H9 (cell line): ENCODE results near the gene SRCAP. TPM values are rescaled to one million over a fixed set of nuclear protein-coding genes. Genes with fewer than 3 reads are reported as not detected.

Source experiments
- DNase-seq: peaks from one replicate; pipeline ENCODE4 v3.0.0-alpha.2; 2017
- H2AFZ ChIP-seq: one replicate; pipeline ENCODE4 v1.6.1; 2013; ENCODE audit warnings: mild to moderate bottlenecking, low read length, control low read depth, moderate library complexity
- H2AK5ac ChIP-seq: 2 replicates; pipeline ENCODE4 v1.6.1; 2013; ENCODE audit warnings: low read length, control low read depth, mixed read lengths; ENCODE audit not compliant: insufficient read length
- H2BK120ac ChIP-seq: one replicate; pipeline ENCODE4 v1.6.1; 2013; ENCODE audit warnings: low read depth, mild to moderate bottlenecking, low read length, control low read depth, inconsistent platforms; ENCODE audit not compliant: poor library complexity, severe bottlenecking
- H2BK12ac ChIP-seq: 2 replicates; pipeline ENCODE4 v1.6.1; 2013; ENCODE audit warnings: low read length, control low read depth, mixed read lengths, low read depth; ENCODE audit not compliant: insufficient read length
- H2BK15ac ChIP-seq: 2 replicates; pipeline ENCODE4 v1.6.1; 2013; ENCODE audit warnings: low read depth, low read length, control low read depth
- H2BK20ac ChIP-seq: one replicate; pipeline ENCODE4 v1.6.1; 2013; ENCODE audit warnings: low read depth, mild to moderate bottlenecking, low read length, control low read depth, inconsistent platforms; ENCODE audit not compliant: poor library complexity, severe bottlenecking
- H2BK5ac ChIP-seq: 2 replicates; pipeline ENCODE4 v1.6.1; 2013; ENCODE audit warnings: low read length, control low read depth, mixed read lengths; ENCODE audit not compliant: insufficient read length
- H3K14ac ChIP-seq: 2 replicates; pipeline ENCODE4 v1.6.1; 2013; ENCODE audit warnings: low read length, control low read depth; ENCODE audit not compliant: insufficient read depth
- H3K18ac ChIP-seq: 2 replicates; pipeline ENCODE4 v1.6.1; 2013; ENCODE audit warnings: low read depth, mild to moderate bottlenecking, mixed read lengths, low read length, control low read depth; ENCODE audit not compliant: insufficient read length
- H3K23ac ChIP-seq: 2 replicates; pipeline ENCODE4 v1.6.1; 2013; ENCODE audit warnings: low read length, control low read depth, mixed read lengths, low read depth; ENCODE audit not compliant: insufficient read length
- H3K23me2 ChIP-seq: 2 replicates; pipeline ENCODE4 v1.6.1; 2013; ENCODE audit warnings: low read depth, mild to moderate bottlenecking, mixed read lengths, low read length, control low read depth; ENCODE audit not compliant: insufficient read length, poor library complexity, severe bottlenecking
- H3K27ac ChIP-seq: 2 replicates; pipeline ENCODE4 v1.5.1; 2013; ENCODE audit warnings: low read length, control low read depth, mixed read lengths, low read depth; ENCODE audit not compliant: insufficient read length
- H3K27me3 ChIP-seq: 2 replicates; pipeline ENCODE4 v1.6.1; 2013; ENCODE audit warnings: low read length, control low read depth, inconsistent platforms; ENCODE audit not compliant: insufficient read depth
- H3K4ac ChIP-seq: 2 replicates; pipeline ENCODE4 v1.6.1; 2013; ENCODE audit warnings: low read depth, mild to moderate bottlenecking, control low read depth, inconsistent platforms, low read length, moderate library complexity
- H3K4me1 ChIP-seq: 2 replicates; pipeline ENCODE4 v1.6.1; 2013; ENCODE audit warnings: low read length, control low read depth, inconsistent platforms; ENCODE audit not compliant: insufficient read depth
- H3K4me2 ChIP-seq: 2 replicates; pipeline ENCODE4 v1.6.1; 2013; ENCODE audit warnings: low read length, control low read depth, mixed read lengths; ENCODE audit not compliant: insufficient read length, insufficient read depth
- H3K56ac ChIP-seq: 2 replicates; pipeline ENCODE4 v1.6.1; 2013; ENCODE audit warnings: low read depth, mild to moderate bottlenecking, mixed read lengths, low read length, control low read depth; ENCODE audit not compliant: insufficient read length
- H3K79me1 ChIP-seq: 2 replicates; pipeline ENCODE4 v1.6.1; 2013; ENCODE audit warnings: low read depth, mild to moderate bottlenecking, moderate library complexity, low read length, control low read depth, inconsistent platforms; ENCODE audit not compliant: insufficient read depth, poor library complexity, severe bottlenecking
- H3K79me2 ChIP-seq: 2 replicates; pipeline ENCODE4 v1.6.1; 2013; ENCODE audit warnings: low read length, control low read depth, inconsistent platforms; ENCODE audit not compliant: insufficient read depth
- H3K9ac ChIP-seq: 2 replicates; pipeline ENCODE4 v1.6.1; 2013; ENCODE audit warnings: low read length, control low read depth, mixed read lengths; ENCODE audit not compliant: insufficient read length; ENCODE audit errors: extremely low read depth
- H3K9me3 ChIP-seq: one replicate; pipeline ENCODE4 v1.6.1; 2013; ENCODE audit warnings: low read depth, low read length, inconsistent platforms; ENCODE audit not compliant: control insufficient read depth
- H3T11ph ChIP-seq: one replicate; pipeline ENCODE4 v1.6.1; 2013; ENCODE audit warnings: mild to moderate bottlenecking, low read length, control low read depth, inconsistent platforms
- H4K20me1 ChIP-seq: one replicate; pipeline ENCODE4 v1.6.1; 2013; ENCODE audit not compliant: control insufficient read depth, insufficient read length, insufficient read depth
- H4K5ac ChIP-seq: 2 replicates; pipeline ENCODE4 v1.6.1; 2013; ENCODE audit warnings: low read depth, mild to moderate bottlenecking, mixed read lengths, low read length, control low read depth; ENCODE audit not compliant: insufficient read length
- H4K8ac ChIP-seq: replicated peaks from 2 replicates; pipeline ENCODE4 v1.6.1; 2013; ENCODE audit warnings: low read length, control low read depth, mixed read lengths, low read depth; ENCODE audit not compliant: insufficient read length
- H4K91ac ChIP-seq: 2 replicates; pipeline ENCODE4 v1.6.1; 2013; ENCODE audit warnings: low read depth, mild to moderate bottlenecking, moderate library complexity, mixed read lengths, low read length, control low read depth; ENCODE audit not compliant: insufficient read length
- H3K27ac Mint-ChIP-seq, 3 experiments: 2 replicates in 2 of 3; 3 replicates in 1 of 3; pipeline ENCODE4 v1.8.0; 2020 to 2021; ENCODE audit warnings: mixed read lengths in 3 of 3, mild to moderate bottlenecking in 1 of 3, moderate library complexity in 1 of 3
- H3K27me3 Mint-ChIP-seq: 2 replicates; pipeline ENCODE4 v1.8.0; 2021; ENCODE audit warnings: low read depth, mild to moderate bottlenecking, moderate library complexity, mixed read lengths
- H3K36me3 Mint-ChIP-seq, 3 experiments: 2 replicates in 2 of 3; 3 replicates in 1 of 3; pipeline ENCODE4 v1.8.0; 2020 to 2021; ENCODE audit warnings: low read depth in 3 of 3, mixed read lengths in 3 of 3; ENCODE audit not compliant: insufficient read depth in 1 of 3
- H3K4me1 Mint-ChIP-seq, 2 experiments: 2 replicates each; pipeline ENCODE4 v1.8.0; 2020; ENCODE audit warnings: mixed read lengths in 2 of 2
- H3K4me3 Mint-ChIP-seq, 2 experiments: 2 replicates in 1 of 2; 3 replicates in 1 of 2; pipeline ENCODE4 v1.8.0; 2020 to 2021; ENCODE audit warnings: mild to moderate bottlenecking in 2 of 2, mixed read lengths in 2 of 2, moderate library complexity in 1 of 2
- H3K9me3 Mint-ChIP-seq, 2 experiments: 2 replicates in 1 of 2; 3 replicates in 1 of 2; pipeline ENCODE4 v1.8.0; 2020; ENCODE audit warnings: mild to moderate bottlenecking in 2 of 2, mixed read lengths in 2 of 2, moderate library complexity in 1 of 2
- CTCF ChIP-seq: fragments of 200-600 bp; sonication (generic); conservative IDR thresholded peaks from 3 replicates; pipeline ENCODE4 v1.8.0; 2021; ENCODE audit warnings: antibody characterized with exemption, mild to moderate bottlenecking
- WGBS: extraction: QIAGEN DNeasy Blood & Tissue Kit; methylation state at CpG from one replicate; pipeline ENCODE4 v1.1.7; 2013; ENCODE audit warnings: missing lambda C conversion rate, low lambda C conversion rate, mixed read lengths; ENCODE audit not compliant: insufficient read length; ENCODE audit errors: extremely low coverage; 5-methylcytosine and 5-hydroxymethylcytosine counted together
- total RNA-seq: library from RNA; stranded (reverse); gene quantifications from 2 replicates; pipeline ENCODE4 v1.2.1, GENCODE V29; 2021

The SRCAP gene
- total RNA-seq, 1 experiment from 2014 or later, result 63.1 TPM

- no peaks in the 10 kb centered on the region for H3K23me2 ChIP-seq
- H3K9me3 ChIP-seq, result no peaks in the 10 kb centered on the region
- H3K4me1 Mint-ChIP-seq, result no peaks in the 10 kb centered on the region
- TF ChIP-seq CTCF, result no peak
- H3K56ac ChIP-seq, result no peak overlapping the region
- no peak overlapping the region for H2BK120ac ChIP-seq
- no peak overlapping the region for H4K5ac ChIP-seq
- no peak overlapping the region for H3K4me2 ChIP-seq
- no peak overlapping the region for H3K27ac Mint-ChIP-seq
- no peak for DNase-seq
- no peaks in the 10 kb centered on the region for H3K27me3 ChIP-seq
- H3K18ac ChIP-seq, result no peak overlapping the region
- H3K27ac ChIP-seq, result no peak overlapping the region
- no peak overlapping the region for H2BK15ac ChIP-seq
- no peak overlapping the region for H2BK12ac ChIP-seq
- no peak overlapping the region for H3K4me3 Mint-ChIP-seq
- H2BK5ac ChIP-seq, result no peak overlapping the region
- H3T11ph ChIP-seq, result no peak overlapping the region
- no peak overlapping the region for H2BK20ac ChIP-seq
- no peak overlapping the region for H2AK5ac ChIP-seq
- no CpG with 5 or more reads among the region's 4 CpGs for WGBS
- no peaks in the 10 kb centered on the region for H4K20me1 ChIP-seq
- H4K91ac ChIP-seq, result no peak overlapping the region
- H3K79me1 ChIP-seq, result no peaks in the 10 kb centered on the region
- H3K9me3 Mint-ChIP-seq, result no peaks in the 10 kb centered on the region
- peaks cover 67 to 94% (median 85%) of the 10 kb centered on the region in 3 experiments; a peak in 6 of 7 replicates for H3K36me3 Mint-ChIP-seq
- no peaks in the 10 kb centered on the region for H3K4me1 ChIP-seq
- H3K4ac ChIP-seq, result no peak overlapping the region
- no peak overlapping the region for H2AFZ ChIP-seq
- no peak overlapping the region for H3K14ac ChIP-seq
- H3K23ac ChIP-seq, result no peak overlapping the region
- no peak overlapping the region for H3K9ac ChIP-seq
- no peaks in the 10 kb centered on the region for H3K27me3 Mint-ChIP-seq
- H4K8ac ChIP-seq, result no peak overlapping the region
- no peaks in the 10 kb centered on the region for H3K79me2 ChIP-seq
Observed at GRCh38 chr16:30710971-30711370, 12.0 kb downstream of the SRCAP start.
